Epithelial cell of proximal tubule (primary cell): ENCODE data around the gene PDK3. TPM values are rescaled to one million over a fixed set of nuclear protein-coding genes. Genes with fewer than 3 reads are reported as not detected.

Source experiments
- DNase-seq: peaks from one replicate; pipeline ENCODE4 v3.0.0-alpha.2; 2011; ENCODE audit warnings: low read depth
- H3K4me3 ChIP-seq: 2 replicates; pipeline ENCODE4 v1.5.1; 2011; ENCODE audit warnings: low read depth, mild to moderate bottlenecking, low read length
- CTCF ChIP-seq: conservative IDR thresholded peaks from 2 replicates; pipeline ENCODE4 v1.5.1; 2012; ENCODE audit warnings: low read depth, mild to moderate bottlenecking, low read length
- total RNA-seq: library from RNA; depleted of rRNA; stranded (reverse); fragments of >200 nt; gene quantifications from 2 replicates; pipeline ENCODE4 v1.2.3, GENCODE V29; 2015

The PDK3 gene
- total RNA-seq, 1 donor from 2014 or later, result 13.6 TPM

DNA sequence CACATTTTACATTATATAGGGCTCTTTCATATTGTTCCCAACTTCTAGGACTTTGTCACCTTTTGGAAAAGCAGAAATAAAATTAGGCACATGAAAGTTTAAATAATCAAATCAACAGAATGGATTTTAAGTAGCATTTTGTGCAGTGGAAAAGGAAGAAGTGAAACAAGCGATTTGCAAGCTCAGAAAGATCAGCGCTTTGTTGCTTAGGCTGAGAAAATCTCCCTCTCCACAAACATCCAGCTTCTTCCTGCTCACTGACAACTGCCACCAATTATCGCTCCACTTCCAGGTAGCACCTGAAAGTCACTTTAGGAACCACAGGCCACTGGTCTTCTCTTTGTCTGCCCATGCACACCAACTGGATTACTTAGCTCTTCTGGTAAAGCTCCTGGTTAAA lies 2.0 kb upstream of the PDK3 start:
- TF ChIP-seq CTCF, result no peak
- H3K4me3 ChIP-seq, result no peak overlapping the region
- no peak for DNase-seq

GRCh38 chrX:24464498-24464835 lies 619 bp upstream of the PDK3 start:
- no peak for TF ChIP-seq CTCF
- no peak for DNase-seq
- peak overlapping the region; percentile 71 for H3K4me3 ChIP-seq

DNA sequence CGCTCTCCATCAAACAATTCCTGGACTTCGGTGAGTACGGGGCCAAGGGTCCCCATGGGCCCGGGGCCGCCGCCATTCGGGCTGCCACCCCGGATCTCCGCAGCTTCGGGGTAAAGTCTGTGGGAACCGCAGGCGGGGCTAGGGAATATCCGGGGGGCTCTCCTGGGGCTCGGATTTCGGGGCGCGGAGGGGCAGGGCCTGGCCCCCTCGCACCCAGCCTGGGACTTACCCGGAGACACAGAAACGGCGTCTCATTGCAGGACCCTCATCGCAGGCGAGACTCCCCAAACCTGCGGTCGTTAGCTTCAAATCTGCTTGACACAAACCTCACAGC lies 413 bp downstream of the PDK3 start:
- no peak for DNase-seq
- TF ChIP-seq CTCF, result no peak

DNA sequence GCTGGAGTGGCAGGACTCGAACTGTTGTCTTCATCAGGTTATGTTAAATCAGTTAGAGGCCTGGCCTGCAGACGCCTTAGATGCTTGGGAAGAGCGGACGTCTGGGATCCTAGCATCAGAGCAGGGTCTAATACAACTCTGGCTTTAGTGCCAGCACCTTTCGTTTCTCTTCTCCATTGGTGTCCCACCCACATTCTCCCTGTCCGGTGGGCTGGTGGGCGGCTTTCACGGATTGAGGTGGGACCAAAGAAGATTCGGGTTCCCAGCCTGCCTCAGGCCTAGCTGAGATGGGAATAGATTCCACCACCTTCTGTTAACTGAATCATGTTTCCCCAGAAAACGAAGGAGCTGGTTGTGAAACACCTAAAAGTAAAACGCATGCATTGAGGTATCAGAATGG lies 939 bp downstream of the PDK3 start:
- peak overlapping the region; percentile 71 for H3K4me3 ChIP-seq
- no peak for DNase-seq
- TF ChIP-seq CTCF, result no peak

More for the DNA sequence above, 413 bp downstream of the PDK3 start:
- peak overlapping the region; percentile 71 for H3K4me3 ChIP-seq

DNA sequence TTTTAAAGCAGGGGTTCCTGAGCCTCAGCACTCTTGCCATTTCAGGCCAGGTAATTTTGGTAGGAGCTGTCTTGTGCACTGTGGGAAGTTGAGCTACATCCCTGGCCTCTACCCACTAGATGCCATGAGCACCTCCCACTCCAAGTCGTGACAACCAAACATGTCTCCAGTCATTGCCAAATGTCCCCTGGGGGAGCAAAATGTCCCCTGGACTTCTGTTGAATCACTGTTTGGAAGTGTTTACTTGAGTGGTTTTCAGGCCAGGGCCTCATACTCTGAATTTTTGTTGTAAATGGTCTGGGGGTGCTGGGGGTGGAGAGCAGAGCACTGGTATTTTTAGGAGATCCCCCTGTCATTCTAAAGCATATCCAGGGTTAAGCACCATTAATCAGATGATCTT lies 3.2 kb downstream of the PDK3 start:
- no peak for DNase-seq
- H3K4me3 ChIP-seq, result no peak overlapping the region
- no peak for TF ChIP-seq CTCF

GRCh38 chrX:24471808-24472207 lies 6.7 kb downstream of the PDK3 start:
- no peak overlapping the region for H3K4me3 ChIP-seq
- no peak for TF ChIP-seq CTCF
- DNase-seq, result no peak

GRCh38 chrX:24475480-24475879 lies 10.4 kb downstream of the PDK3 start:
- H3K4me3 ChIP-seq, result no peak overlapping the region
- no peak for TF ChIP-seq CTCF
- no peak for DNase-seq
